AG04450 (cell line): ENCODE results near the gene PRPF39. TPM values are rescaled to one million over a fixed set of nuclear protein-coding genes. Genes with fewer than 3 reads are reported as not detected.

Experiments
- CTCF ChIA-PET: fragments of 300-600, 350-600 bp; formaldehyde crosslinking; extraction: SDS; loops from one replicate; lab custom pipeline; 2022; ENCODE audit warnings: antibody characterized with exemption, inconsistent platforms; lab: Charles Lee
- POLR2A ChIA-PET: fragments of 350-600 bp; formaldehyde crosslinking; extraction: SDS; loops from one replicate; lab custom pipeline; 2021; ENCODE audit warnings: antibody characterized with exemption, inconsistent platforms; lab: Yijun Ruan, JAX
- DNase-seq: peaks from one replicate; pipeline ENCODE4 v3.0.0-alpha.2; 2011; ENCODE audit warnings: low read depth, low spot score
- H3K27ac ChIP-seq: one replicate; pipeline ENCODE4 v1.5.1; 2012; ENCODE audit warnings: low read depth, low read length, control low read depth
- H3K27me3 ChIP-seq: one replicate; pipeline ENCODE4 v1.6.0; 2012; ENCODE audit warnings: low read length; ENCODE audit not compliant: control insufficient read depth, insufficient read depth
- H3K4me3 ChIP-seq: 2 replicates; pipeline ENCODE4 v1.5.1; 2011; ENCODE audit warnings: mild to moderate bottlenecking, low read depth, low read length, control low read depth
- H3K9me3 ChIP-seq: 2 replicates; pipeline ENCODE4 v1.5.1; 2012; ENCODE audit warnings: low read length; ENCODE audit not compliant: control insufficient read depth, insufficient read depth
- CTCF ChIP-seq: IDR thresholded peaks from 2 replicates; pipeline ENCODE4 v1.5.1; 2011; ENCODE audit warnings: low read depth, low read length, control low read depth, inconsistent platforms
- polyA plus RNA-seq: library from polyadenylated mRNA; depleted of rRNA; stranded (reverse); fragments of >200 nt; gene quantifications from 2 replicates; pipeline ENCODE4 v1.2.3, GENCODE V29; 2011

PRPF39 gene
- polyA plus RNA-seq, 1 experiment: 48.6 TPM

GRCh38 chr14:45096218-45096617 is 12.3 kb downstream of the PRPF39 start:
- no peak for DNase-seq
- POLR2A ChIA-PET: interaction anchor here (0.7 kb wide), 1 partner anchor 136 kb away, joined by 3 read pairs; no protein-coding TSS in a partner anchor
- Histone ChIP-seq H3K4me3 (no peak overlapping the region), H3K27ac (no peak overlapping the region), H3K27me3 (no peaks in the 10 kb centered on the region), H3K9me3 (no peaks in the 10 kb centered on the region)
- CTCF ChIA-PET: no interaction called here
- TF ChIP-seq CTCF: no peak

GRCh38 chr14:45103806-45104205 is 19.9 kb downstream of the PRPF39 start:
- POLR2A ChIA-PET: no interaction called here
- CTCF ChIA-PET: no interaction called here
- no peaks in the 10 kb centered on the region for H3K27me3 ChIP-seq
- no peak for DNase-seq
- H3K9me3 ChIP-seq: no peaks in the 10 kb centered on the region
- no peak overlapping the region for H3K4me3 ChIP-seq
- TF ChIP-seq CTCF: no peak
- H3K27ac ChIP-seq: no peak overlapping the region

- POLR2A ChIA-PET: no interaction called here
- CTCF ChIA-PET: interaction anchor here (1.0 kb wide), 1 partner anchor 190 kb away, joined by 3 read pairs; no protein-coding TSS in a partner anchor
- no peak for TF ChIP-seq CTCF
- DNase-seq: no peak
- Histone ChIP-seq H3K27ac (no peak overlapping the region), H3K9me3 (no peaks in the 10 kb centered on the region), H3K4me3 (no peak overlapping the region), H3K27me3 (no peaks in the 10 kb centered on the region)
Observed at GRCh38 chr14:45104561-45104960, 20.6 kb downstream of the PRPF39 start.

GRCh38 chr14:45112896-45113781 is 29.2 kb downstream of the PRPF39 start:
- CTCF ChIA-PET: interaction anchor here (1.0 to 1.6 kb wide), 2 partner anchors 153 to 156 kb away, joined by 3 to 11 read pairs; no protein-coding TSS in a partner anchor
- H3K27me3 ChIP-seq: no peaks in the 10 kb centered on the region
- H3K27ac ChIP-seq: no peak overlapping the region
- H3K4me3 ChIP-seq: no peak overlapping the region
- POLR2A ChIA-PET: no interaction called here
- no peaks in the 10 kb centered on the region for H3K9me3 ChIP-seq
- no peak for TF ChIP-seq CTCF
- no peak for DNase-seq

- no peak for DNase-seq
- Histone ChIP-seq H3K4me3 (no peak overlapping the region), H3K9me3 (no peaks in the 10 kb centered on the region), H3K27me3 (no peaks in the 10 kb centered on the region), H3K27ac (no peak overlapping the region)
- POLR2A ChIA-PET: interaction anchor here (0.7 kb wide), 1 partner anchor 13 kb away, joined by 4 read pairs; no protein-coding TSS in a partner anchor
- CTCF ChIA-PET: interaction anchor here (1.0 to 1.6 kb wide), 3 partner anchors 152 to 155 kb away, joined by 3 to 11 read pairs (median 7); no protein-coding TSS in a partner anchor
- TF ChIP-seq CTCF: no peak
Observed at GRCh38 chr14:45114327-45114726, 30.4 kb downstream of the PRPF39 start.
